Measurements from ENCODE around the gene UQCRC1. TPM values are rescaled to one million over a fixed set of nuclear protein-coding genes. Genes with fewer than 3 reads are reported as not detected.

UQCRC1 gene
- total and polyA plus RNA-seq, 2 of the 8 experiments (the other 6 are each of a cell fraction or from before 2014, with no cell fraction given) = 310 to 720 TPM

GRCh38 chr3:48655063-48655462 is 45.6 kb upstream of the UQCRC1 start (continued):
- TF ChIP-seq HDAC6 (IDR thresholded peaks at IDR 0.05; ENCODE audit: low read depth, low read length) = no peak
- no peak for TF ChIP-seq ATF3 (IDR thresholded peaks at IDR 0.05; ENCODE audit: insufficient read depth, low read depth, low read length)

Data from H1 (cell line).